Fibroblast of villous mesenchyme (primary cell): ENCODE measurements around the gene SCN10A. TPM values are rescaled to one million over a fixed set of nuclear protein-coding genes. Genes with fewer than 3 reads are reported as not detected.

Experiments
- DNase-seq: peaks from one replicate; pipeline ENCODE4 v3.0.0-alpha.2; 2010; ENCODE audit warnings: low read depth
- H3K4me3 ChIP-seq: 2 replicates; pipeline ENCODE4 v1.5.1; 2011; ENCODE audit warnings: low read depth, mild to moderate bottlenecking, low read length
- total RNA-seq: library from RNA; depleted of rRNA; stranded (reverse); fragments of >200 nt; gene quantifications from 2 replicates; pipeline ENCODE4 v1.2.3, GENCODE V29; 2012
- TF ChIP-seq, protein P1 (sequence below): IDR thresholded peaks from 2 replicates; pipeline ENCODE4 v1.5.1; 2012; ENCODE audit warnings: low read depth, mild to moderate bottlenecking, low read length; ENCODE audit not compliant: insufficient read depth

Gene SCN10A
- total RNA-seq, 1 donor = not detected

DNA sequence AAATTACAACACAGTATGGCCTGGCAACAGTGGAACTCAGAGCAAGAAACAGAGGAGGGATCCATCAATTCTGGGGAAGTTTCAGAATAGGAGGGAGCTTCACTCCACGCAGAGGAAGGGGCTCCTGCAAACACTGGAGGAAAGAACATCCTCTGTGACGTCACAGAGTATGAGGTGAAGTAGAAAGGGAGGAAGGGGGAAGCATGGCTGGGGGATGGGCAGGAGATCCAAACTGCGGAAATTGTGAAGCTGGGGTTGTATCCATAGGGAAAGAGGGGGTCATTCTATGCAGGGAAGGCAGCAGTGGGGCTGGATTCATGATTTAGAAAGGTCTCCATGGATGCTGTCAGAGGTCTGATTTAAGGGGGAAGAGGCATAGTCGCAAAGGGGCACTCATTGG lies 8.3 kb upstream of the SCN10A start:
- DNase-seq = no peak
- TF ChIP-seq, protein P1, sequence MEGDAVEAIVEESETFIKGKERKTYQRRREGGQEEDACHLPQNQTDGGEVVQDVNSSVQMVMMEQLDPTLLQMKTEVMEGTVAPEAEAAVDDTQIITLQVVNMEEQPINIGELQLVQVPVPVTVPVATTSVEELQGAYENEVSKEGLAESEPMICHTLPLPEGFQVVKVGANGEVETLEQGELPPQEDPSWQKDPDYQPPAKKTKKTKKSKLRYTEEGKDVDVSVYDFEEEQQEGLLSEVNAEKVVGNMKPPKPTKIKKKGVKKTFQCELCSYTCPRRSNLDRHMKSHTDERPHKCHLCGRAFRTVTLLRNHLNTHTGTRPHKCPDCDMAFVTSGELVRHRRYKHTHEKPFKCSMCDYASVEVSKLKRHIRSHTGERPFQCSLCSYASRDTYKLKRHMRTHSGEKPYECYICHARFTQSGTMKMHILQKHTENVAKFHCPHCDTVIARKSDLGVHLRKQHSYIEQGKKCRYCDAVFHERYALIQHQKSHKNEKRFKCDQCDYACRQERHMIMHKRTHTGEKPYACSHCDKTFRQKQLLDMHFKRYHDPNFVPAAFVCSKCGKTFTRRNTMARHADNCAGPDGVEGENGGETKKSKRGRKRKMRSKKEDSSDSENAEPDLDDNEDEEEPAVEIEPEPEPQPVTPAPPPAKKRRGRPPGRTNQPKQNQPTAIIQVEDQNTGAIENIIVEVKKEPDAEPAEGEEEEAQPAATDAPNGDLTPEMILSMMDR = no peak
- no peak overlapping the region for H3K4me3 ChIP-seq

- no peak for DNase-seq
- TF ChIP-seq, protein P1 = no peak
- H3K4me3 ChIP-seq = no peak overlapping the region
Observed at GRCh38 chr3:38823722-38824121, 7.7 kb upstream of the SCN10A start.

- no peak for DNase-seq
Observed at GRCh38 chr3:38823186-38823585, 7.2 kb upstream of the SCN10A start.

GRCh38 chr3:38811822-38812221 lies 4.2 kb downstream of the SCN10A start:
- TF ChIP-seq, protein P1 = no peak
- no peak for DNase-seq
- H3K4me3 ChIP-seq = no peak overlapping the region

More at GRCh38 chr3:38823186-38823585, 7.2 kb upstream of the SCN10A start:
- no peak overlapping the region for H3K4me3 ChIP-seq
- TF ChIP-seq, protein P1 = no peak

- no peak overlapping the region for H3K4me3 ChIP-seq
- TF ChIP-seq, protein P1 = no peak
- peak; percentile 81 for DNase-seq
Observed at GRCh38 chr3:38805765-38806386, 10.1 kb downstream of the SCN10A start.

DNA sequence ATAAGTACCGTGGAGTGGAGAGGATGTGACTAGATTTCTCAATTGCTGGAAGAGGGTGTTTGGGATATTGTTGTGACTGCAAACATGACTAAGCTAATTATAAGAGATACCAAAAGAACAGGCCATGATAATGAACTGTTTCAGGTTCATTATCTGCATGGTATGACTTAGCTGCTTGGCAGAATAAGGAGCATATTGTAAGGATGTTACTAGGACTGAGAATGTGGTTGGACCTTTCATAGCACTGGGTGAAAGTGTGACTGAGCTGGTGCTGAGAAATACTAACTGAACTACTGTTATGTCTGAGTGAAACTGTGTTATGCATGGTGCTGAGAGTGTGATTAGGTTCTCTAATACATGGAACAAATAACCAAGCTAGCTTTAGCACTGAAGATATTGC lies 11.0 kb downstream of the SCN10A start:
- H3K4me3 ChIP-seq = no peak overlapping the region
- TF ChIP-seq, protein P1 = no peak
- no peak for DNase-seq

- H3K4me3 ChIP-seq = no peak overlapping the region
- DNase-seq = no peak
- TF ChIP-seq, protein P1 = no peak
Observed at GRCh38 chr3:38800511-38800910, 15.5 kb downstream of the SCN10A start.
